Stimulated activated CD4-positive, alpha-beta T cell treated with anti-CD3 and anti-CD28 coated beads, Interleukin-1b, Interleukin-23, amount 100 ng/mL, for 1 hour (primary cell): Measurements from ENCODE around the gene DNAJB1.
A peak's percentile ranks its signal among the peaks of the same experiment; 100 is the strongest.
"Not testable (repeated sequence)": the region's sequence is repeated elsewhere in the genome, so short reads cannot be mapped to it uniquely, and the experiment has no call there.

Experiments used
- DNase-seq, 2 donors: peaks; one replicate each; pipeline ENCODE4 v3.0.0-alpha.2; 2020; ENCODE audit warnings: low read depth in 2 of 2

DNAJB1 gene

DNA sequence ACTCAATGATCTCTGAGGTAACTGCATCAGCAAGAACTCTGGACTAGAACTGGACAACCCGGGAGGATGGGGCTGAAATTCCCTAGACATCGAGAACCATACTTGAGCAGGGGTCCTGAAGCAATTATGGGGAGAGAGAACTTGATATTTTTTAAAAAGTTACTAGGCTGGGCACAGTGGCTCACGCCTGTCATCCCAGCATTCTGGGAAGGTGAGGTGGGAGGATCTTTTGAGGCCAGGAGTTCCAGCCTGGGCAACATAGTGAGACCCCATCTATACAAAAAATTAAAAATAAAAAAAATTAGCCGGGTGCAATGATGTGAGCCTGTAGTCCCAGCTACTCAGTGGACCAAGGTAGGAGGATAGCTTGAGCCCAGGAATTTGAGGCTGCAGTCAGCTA is 2.3 kb upstream of the DNAJB1 start:
- DNase-seq, result no peak

DNA sequence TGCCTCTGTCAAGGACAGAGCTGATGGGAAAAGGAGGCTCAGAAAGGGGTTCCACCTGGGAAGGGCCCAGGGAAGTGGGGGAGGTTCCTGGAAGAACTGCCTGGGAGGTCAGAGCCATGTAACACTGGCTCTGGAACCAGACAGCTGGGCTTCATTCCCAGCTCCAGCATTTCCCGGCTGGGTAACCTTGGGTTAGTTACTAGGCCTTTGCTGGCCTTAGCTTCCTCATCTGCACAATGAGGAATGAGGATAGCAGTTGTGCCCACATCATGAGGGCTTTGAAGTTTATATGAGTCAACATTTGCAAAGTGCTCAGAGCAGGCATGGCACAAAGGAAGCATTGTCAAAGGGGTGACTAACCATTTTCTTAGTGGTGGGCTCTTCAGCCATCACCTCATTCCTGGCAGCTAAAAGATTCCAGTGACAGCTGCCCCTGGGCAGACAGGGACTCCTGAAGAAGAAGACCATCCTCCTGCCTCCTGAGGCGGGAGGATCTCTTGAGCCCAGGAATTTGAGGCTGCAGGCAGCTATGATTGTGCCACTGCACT is 1.7 kb upstream of the DNAJB1 start:
- DNase-seq, result no peak

DNA sequence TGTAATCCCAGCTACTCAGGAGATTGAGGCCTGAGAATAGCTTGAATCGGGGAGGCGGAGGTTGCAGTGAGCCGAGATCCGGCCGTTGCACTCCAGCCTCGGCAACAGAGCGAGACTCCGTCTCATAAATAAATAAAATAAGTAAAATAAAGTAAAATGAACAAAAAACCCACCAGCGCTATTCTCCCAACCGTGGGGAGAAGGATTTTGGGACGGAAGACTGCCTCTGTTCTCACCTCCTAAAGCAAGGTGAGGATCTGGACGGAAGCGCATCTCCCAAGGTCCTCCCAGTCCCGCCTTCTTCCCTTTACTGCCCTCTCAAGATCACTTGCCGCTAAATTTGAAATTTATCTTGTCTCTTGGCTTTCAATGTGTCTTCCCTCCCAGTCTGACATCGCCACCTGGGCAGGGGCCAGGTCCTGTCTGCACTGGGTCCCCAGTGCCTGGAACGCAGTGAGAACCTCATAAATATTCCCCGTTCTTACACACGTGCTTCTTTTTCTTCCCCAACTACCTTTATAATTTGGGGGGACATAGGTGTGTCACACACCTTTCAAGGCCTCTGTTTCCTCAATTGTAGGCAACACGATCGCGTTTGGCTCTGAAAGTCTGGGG is 1.2 kb upstream of the DNAJB1 start:
- no peak for DNase-seq

DNA sequence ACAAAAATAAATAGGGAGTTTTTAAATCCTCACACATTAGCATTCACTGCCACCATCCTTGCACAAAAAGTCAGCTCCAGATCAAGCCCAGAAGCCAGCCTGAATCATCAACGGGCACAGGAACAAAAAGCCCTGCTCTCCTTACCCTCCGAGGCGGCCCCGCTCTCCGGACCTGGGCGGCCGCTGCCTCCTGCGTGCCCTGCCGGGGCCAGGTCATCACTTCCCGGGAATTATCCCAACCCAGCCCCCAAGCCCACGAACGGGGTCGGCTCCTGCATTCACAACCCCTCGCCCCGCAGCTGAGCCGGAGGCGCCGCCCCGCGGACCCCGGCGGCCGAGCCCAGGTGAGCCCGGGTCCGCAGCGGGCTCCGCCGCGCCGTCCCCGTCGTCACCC is 754 bp downstream of the DNAJB1 start:
- no peak for DNase-seq

DNA sequence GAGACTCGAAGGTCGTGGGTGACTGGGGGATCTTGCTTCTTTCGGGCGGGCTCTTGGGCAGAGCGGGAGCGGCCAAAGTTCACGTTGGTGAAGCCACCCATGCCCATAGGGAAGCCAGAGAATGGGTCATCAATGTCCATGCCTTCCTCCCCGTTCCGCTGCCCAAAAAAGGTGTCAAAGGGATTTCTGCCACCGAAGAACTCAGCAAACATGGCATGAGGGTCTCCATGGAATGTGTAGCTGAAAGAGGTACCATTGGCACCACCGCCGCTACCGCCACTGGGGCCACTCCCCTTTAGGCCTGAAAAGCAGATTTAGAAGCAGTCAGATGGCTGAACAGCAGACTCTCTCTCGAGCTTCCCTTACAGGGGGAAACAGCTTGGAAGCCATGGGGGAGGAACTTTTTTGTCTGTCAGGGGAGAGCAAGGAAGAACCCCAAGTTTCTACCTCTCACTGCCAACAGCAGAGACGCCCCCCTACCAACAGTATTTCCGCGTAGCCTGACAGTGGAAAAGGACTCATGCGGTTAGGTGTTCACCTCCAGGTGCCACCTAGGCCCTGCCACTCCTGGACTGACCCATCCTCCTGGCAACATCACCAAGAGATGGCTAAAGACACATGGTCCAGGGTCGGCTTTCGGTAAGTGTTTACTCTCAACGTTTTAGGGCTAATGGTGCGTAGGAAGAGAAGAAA is 1.3 kb downstream of the DNAJB1 start:
- no peak for DNase-seq

DNA sequence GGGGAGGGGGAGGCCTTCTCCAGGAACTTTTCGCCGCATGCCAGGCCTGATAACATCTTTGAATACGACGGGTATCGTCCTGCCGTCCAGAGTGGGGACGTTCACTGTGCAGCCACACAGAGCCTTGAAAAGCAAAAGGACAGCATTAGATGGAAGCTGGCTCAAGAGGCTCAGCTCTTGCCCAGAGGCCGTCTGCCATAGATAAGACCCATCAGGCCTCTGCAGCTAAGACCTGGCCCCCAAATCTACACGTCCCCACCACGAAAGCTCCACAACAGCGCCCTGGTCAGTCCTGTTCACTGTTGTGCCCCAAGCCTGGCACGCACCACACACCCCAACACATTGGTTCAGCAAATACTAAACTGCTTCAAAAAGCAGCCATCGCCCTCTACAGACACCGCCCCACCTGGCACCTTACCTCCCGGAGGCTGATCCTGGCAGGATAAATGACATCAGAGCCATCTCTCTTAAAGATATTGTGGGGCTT is 2.1 kb downstream of the DNAJB1 start:
- DNase-seq, result no peak

DNA sequence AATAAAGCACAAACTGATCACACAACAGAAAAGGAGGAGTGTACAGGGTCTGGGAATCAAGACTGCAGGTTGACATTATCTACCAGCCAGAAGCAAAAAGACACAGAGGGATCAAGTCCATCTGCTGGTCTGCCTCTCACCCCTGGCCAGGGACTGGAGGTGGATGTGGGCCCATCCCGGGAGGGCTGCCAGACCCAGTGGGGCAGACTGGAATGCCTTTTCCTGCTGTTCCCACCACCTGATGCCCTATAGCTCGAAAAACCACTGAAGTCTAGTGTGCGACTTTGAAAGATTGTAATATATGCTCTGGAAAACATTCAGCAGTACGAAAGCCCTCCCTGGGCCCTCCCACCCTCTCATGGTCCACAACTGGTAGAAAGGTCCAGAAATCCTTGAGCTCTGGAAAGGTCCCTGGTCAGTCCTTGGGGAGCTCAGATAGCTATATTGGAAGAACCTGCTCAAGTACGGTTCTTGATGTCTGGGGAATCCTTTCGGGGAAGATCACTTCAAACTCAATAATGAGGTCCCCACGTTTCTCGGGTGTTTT is 2.6 kb downstream of the DNAJB1 start:
- DNase-seq, result no peak

DNA sequence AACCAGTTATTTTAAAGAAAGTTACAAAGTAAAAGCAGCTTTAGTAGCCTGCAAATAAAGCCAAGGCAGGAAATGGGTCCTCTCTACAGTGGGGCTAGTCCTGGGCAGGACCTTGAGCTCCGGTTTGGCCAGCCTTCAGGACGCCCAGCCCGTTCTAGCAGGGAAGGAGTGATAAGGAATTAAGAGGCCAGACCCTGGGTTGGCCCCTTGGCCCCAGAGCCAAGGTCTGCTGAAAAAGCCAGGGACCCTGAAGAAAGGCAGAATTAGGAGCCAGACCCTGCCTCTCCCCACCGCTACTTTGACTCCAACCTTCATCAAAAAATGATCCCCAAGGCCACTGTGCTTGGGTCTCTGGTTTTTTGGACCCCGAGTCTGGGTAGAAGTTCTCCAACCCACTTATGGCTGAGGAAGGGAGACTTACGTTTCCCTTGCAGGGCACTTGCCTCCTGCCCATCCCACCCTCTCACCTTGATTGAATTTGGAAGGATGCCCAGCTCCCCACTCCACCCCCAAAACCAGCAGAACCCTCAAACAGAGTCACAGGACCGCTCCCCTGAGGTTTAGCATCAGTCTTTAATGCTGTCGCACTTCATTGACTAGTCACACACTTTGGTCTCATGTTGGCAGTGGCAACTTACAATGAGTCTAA is 3.9 kb downstream of the DNAJB1 start:
- no peak for DNase-seq

DNA sequence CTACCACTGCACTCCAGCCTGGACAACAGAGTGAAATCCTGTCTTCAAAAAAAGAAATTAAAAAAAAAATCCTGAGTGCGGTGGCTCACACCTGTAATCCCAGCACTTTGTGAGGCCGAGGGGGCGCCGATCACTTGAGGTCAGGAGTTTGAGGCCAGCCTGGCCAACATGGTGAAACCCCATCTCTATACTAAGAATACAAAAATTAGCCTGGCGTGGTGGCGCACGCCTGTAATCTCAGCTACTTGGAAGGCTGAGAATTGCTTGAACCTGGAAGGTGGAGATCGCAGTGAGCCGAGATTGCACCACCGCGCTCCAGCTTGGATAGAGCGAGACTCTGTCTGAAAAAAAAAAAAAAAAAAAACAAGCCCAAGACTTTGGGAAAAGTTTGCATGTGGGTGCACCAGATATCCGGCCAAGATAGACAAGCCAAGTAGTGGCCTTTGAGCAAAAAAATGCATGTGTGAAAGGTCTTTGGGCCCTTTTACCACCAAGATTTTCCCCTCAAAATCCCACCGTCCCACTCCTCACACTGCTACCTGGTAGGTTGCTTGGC is 5.7 kb downstream of the DNAJB1 start:
- DNase-seq, result no peak

GRCh38 chr19:14511229-14511593 is 7.0 kb downstream of the DNAJB1 start:
- no peak for DNase-seq

DNA sequence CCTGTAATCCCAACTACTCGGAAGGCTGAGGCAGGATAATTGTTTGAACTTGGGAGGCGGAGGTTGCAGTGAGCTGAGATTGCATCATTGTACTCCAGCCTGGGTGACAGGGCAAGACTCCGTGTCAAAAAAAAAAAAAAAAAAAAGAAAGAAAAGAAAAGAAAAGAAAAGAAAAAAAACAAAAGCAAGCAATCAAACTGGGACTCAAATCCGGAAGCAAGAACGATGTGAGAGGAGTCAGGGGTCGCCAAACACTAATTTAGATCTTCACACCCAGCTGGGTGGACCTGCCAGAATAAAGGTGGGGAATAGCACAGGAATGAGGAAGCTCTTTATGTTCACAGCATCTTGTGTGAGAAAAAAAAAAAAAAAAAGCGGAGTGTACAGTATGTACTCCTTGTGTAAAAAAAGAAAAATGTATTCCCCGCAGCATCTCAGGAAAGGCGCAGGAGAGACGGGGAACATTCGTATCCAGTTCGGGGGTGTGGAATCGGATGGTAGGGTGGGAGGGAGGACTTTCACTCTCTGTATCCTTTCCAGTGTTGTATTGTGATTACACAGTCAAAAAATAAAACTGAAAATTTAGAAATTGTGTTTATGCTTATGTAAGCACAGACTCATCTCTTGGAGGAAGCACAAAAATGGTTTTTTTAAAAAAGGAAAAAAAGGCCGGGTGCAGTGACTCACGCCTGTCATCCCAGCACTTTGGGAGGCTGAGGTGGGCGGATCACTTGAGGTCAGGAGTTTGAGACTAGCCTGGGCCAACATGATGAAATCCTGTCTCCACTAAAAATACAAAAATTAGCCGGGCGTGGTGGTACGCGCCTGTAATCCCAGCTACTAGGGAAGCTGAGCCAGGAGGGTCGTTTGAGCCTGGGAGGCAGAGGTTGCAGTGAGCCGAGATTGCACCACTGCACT is 7.6 kb downstream of the DNAJB1 start:
- DNase-seq, result no peak

DNA sequence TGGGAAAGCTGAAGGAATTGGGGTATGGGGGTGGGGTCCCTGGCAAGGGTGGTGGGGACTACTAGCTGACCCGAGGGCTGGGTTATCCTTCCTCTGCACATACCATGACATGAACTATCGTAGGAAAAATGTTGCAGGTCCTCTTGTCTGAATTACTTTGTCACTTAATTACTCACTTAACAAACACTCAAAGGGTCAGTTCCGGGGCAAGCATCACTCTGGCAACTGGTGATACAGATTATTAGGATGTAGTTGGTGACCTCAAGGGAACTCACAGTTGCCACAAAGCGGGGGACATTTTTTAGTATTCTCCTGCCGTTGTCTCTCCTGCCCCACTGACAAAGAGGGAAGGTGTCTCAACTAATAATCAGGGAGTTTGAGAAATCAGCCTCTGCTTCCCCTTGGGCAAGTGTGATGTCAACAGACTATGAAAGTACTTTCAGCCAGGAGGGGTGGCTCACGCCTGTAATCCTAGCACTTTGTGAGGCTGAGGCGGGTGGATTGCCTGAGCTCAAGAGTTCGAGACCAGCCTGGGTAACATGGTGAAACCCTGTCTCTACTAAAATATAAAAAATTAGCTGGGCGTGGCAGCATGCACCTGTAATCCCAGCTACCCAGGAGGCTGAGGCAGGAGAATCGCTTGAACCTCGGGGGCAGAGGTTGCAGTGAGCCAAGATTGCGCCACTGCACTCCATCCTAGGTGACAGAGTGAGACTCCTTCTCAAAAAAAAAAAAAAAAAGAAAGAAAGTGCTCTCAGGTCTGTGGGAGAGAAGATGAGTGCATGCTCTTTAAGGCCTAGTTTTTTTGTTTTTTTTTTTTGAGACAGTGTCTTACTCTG is 10.3 kb downstream of the DNAJB1 start:
- no peak for DNase-seq

GRCh38 chr19:14505488-14506239 is 12.5 kb downstream of the DNAJB1 start:
- DNase-seq, result peak in 1 of 2 donors; percentile 60

GRCh38 chr19:14504575-14504974 is 13.6 kb downstream of the DNAJB1 start:
- DNase-seq, result not testable (repeated sequence)

- no peak for DNase-seq
Measured at GRCh38 chr19:14503285-14503684, 14.9 kb downstream of the DNAJB1 start.

- DNase-seq, result no peak
Measured at GRCh38 chr19:14502334-14503092, 15.7 kb downstream of the DNAJB1 start.

DNA sequence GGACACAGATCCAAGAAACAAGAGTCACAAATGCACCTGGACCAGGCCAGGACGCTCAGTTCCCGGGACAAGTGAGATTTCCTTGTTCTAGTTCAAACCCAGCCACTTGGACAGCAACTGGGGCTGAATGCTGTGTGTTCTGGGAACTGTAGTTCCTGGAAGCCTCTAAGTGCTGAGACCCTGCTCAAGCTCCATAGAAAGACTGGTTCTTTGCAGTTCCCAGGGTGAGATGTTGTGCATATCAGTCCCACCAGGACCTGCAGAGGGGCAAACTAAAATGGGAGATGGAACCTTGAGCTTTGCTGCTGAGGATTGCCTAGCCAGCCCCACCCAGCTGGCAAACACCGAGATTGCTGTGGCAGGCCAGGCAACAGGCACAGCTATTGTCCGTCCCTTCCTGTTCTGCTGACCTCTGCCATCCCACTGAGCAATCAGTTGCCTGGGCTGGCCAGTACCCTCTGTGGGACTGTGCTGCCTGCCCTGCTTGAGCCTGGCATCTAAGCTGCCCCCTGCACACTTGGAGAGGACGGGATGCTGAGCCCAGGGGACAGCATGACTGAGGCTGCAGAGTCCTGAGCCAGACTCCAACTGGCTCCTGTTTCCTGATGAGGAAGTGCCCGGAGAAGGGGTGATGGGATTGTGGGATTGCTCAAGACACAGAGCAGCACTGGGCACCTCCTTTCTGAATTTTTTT is 20.8 kb downstream of the DNAJB1 start:
- no peak for DNase-seq

- DNase-seq, result no peak
Measured at GRCh38 chr19:14496834-14497227, 21.4 kb downstream of the DNAJB1 start.
